Measurements from ENCODE around the gene NECTIN2.

- no peak for TF ChIP-seq POLR2A (IDR thresholded peaks at IDR 0.05)
- no peak for TF ChIP-seq CTCF (IDR thresholded peaks at IDR 0.05)
Measured at GRCh38 chr19:44904426-44904994, 58.4 kb downstream of the NECTIN2 start.
